RPMI7951 (cell line): Measurements from ENCODE around the gene PALLD. TPM values are rescaled to one million over a fixed set of nuclear protein-coding genes. Genes with fewer than 3 reads are reported as not detected.

Source experiments
- DNase-seq: peaks from one replicate; pipeline ENCODE4 v3.0.0-alpha.2; 2012; ENCODE audit warnings: low read depth
- total RNA-seq: library from RNA; depleted of rRNA; stranded (reverse); fragments of >200 nt; shearing (Covaris generic); gene quantifications from 2 replicates; pipeline ENCODE4 v1.2.3, GENCODE V29; 2014

Gene PALLD
- total RNA-seq, 1 experiment from 2014 or later: 44.5 TPM

GRCh38 chr4:168524897-168525296 lies 28.0 kb downstream of the PALLD start:
- no peak for DNase-seq

- DNase-seq: no peak
Observed at GRCh38 chr4:168527560-168527959, 30.7 kb downstream of the PALLD start.

GRCh38 chr4:168528131-168528949 lies 31.5 kb downstream of the PALLD start:
- no peak for DNase-seq

- no peak for DNase-seq
Observed at GRCh38 chr4:168529257-168529656, 32.4 kb downstream of the PALLD start.

- peak; percentile 66 for DNase-seq
Observed at GRCh38 chr4:168531305-168531704, 34.5 kb downstream of the PALLD start.

GRCh38 chr4:168534535-168534934 lies 37.7 kb downstream of the PALLD start:
- DNase-seq: no peak

GRCh38 chr4:168535689-168536088 lies 38.8 kb downstream of the PALLD start:
- no peak for DNase-seq

- no peak for DNase-seq
Observed at GRCh38 chr4:168536448-168536847, 39.6 kb downstream of the PALLD start.

- DNase-seq: no peak
Observed at GRCh38 chr4:168537086-168537485, 40.2 kb downstream of the PALLD start.

- no peak for DNase-seq
Observed at GRCh38 chr4:168537571-168537970, 40.7 kb downstream of the PALLD start.

- DNase-seq: no peak
Observed at GRCh38 chr4:168538632-168539031, 41.8 kb downstream of the PALLD start.

GRCh38 chr4:168540086-168540485 lies 43.2 kb downstream of the PALLD start:
- peak; percentile 87 for DNase-seq

GRCh38 chr4:168540503-168541265 lies 43.8 kb downstream of the PALLD start:
- DNase-seq: no peak

GRCh38 chr4:168541266-168541953 lies 44.6 kb downstream of the PALLD start:
- DNase-seq: peak; percentile 76

GRCh38 chr4:168549143-168549542 lies 52.3 kb downstream of the PALLD start:
- no peak for DNase-seq

GRCh38 chr4:168550064-168550766 lies 53.4 kb downstream of the PALLD start:
- DNase-seq: peak; percentile 36

- DNase-seq: peak; percentile 51
Observed at GRCh38 chr4:168551211-168551610, 54.4 kb downstream of the PALLD start.

- peak; percentile 44 for DNase-seq
Observed at GRCh38 chr4:168551945-168552695, 55.3 kb downstream of the PALLD start.

- DNase-seq: no peak
Observed at GRCh38 chr4:168553714-168554370, 57.0 kb downstream of the PALLD start.

- DNase-seq: no peak
Observed at GRCh38 chr4:168555437-168555836, 58.6 kb downstream of the PALLD start.
